Measurements from ENCODE around the gene CENPX.

Gene CENPX

GRCh38 chr17:82055023-82055964 lies 32.6 kb upstream of the CENPX start:
- no peak for DNase-seq

GRCh38 chr17:82054351-82055022 lies 31.8 kb upstream of the CENPX start:
- DNase-seq = no peak

DNA sequence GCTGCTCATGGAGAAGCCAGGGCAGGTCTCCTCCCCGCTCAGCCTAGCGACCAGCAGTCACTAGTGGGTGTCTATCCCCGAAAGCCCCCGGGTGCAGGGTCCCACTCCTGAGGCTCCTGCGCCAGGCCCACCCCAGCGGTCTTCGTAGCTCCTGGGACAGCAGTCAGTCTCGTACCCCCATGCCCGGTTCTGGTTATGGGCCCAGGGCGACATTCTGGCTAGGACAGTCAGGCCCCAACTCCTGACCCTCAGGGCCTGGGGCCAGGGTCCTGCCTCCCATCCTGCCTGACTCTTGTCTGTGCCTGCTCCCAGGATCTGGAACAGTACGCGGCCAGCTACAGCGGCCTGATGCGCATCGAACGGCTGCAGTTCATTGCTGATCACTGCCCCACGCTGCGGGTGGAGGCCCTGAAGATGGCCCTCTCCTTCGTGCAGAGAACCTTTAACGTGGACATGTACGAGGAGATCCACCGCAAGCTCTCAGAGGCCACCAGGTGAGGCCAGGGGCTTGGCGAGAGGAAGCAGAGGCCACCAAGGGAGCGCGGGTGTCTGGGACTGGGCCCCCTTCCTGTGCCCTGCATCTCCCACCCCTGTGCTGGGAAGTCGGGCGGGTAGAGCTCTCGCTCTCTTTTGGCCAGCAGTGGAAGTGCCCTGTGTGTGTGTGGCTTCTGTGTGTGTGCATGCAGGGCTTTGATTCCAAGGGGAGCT lies 31.0 kb upstream of the CENPX start:
- DNase-seq = no peak

GRCh38 chr17:82053130-82053529 lies 30.5 kb upstream of the CENPX start:
- no peak for DNase-seq

DNA sequence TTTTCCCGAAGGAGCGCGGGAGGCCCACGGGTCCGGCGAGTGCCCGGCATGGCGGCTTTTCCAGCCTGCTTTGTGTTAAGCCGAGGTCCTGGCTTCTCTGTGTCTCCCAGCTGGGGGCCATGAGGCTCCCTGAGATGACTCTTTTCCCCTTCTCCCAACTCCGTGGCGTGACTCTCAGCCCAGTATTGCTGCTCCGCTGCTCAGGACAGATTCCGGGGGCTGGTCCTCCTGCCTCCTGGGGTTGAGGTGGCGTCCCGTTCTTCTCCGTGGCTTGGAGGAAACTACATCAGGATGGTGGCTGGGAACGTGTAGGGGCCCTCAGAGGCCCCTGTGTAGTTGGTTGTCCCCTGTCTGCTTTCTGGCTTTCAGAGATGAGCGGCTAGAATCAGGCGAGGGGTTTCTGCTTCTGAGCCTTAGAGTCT lies 30.0 kb upstream of the CENPX start:
- DNase-seq = no peak

GRCh38 chr17:82051776-82052637 lies 29.3 kb upstream of the CENPX start, which contains the start of the genes GPS1 and RFNG:
Gene GPS1 (plus strand): TSS chr17:82051898. CDS start chr17:82051932, 34 bp downstream.
Gene RFNG (minus strand): TSS chr17:82051811. CDS start chr17:82051766, 45 bp downstream.
- peak; percentile 88 for DNase-seq

DNA sequence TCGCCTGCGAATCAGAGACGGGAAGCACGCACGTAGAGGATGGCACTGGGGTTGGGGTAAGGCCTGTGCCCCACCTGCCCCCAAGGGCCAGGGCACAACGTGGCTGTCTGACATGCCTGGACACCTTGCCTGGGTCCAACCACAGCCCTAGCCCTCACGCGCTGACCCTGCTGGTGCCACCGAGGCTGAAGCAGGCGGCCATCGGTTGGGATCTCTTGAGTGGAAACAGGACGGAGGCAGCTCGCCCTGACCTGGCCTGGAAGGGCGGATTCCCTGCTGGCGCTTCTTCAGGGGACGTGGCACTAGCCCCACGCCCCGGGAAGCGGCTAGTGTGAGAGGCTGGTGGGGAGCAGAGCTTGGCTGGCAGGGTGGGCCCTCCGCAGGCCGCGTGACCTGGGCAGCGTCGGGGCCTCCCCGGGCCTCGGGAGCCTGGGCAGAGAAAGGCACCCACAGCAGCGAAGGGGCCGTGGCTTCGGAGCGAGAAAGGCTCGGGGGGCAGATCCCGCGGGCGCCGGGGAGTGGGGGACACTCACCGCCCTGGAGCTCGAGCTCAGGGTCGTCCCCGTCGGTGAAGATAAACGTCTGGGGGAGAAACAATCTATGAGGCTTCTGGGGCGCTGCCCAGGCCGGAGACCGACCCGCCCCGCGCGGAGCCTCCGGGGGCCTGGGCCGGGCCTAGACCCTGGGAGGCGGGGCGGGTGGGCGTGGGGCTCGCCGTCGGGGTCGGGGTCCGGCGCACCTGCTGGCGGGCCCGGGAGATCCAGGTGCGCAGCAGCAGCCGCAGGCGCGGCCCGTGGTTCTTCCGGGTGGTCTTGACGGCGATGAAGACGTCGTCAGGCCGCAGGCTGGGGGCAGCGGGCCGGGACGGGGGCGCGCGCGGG lies 28.3 kb upstream of the CENPX start:
- DNase-seq = no peak

DNA sequence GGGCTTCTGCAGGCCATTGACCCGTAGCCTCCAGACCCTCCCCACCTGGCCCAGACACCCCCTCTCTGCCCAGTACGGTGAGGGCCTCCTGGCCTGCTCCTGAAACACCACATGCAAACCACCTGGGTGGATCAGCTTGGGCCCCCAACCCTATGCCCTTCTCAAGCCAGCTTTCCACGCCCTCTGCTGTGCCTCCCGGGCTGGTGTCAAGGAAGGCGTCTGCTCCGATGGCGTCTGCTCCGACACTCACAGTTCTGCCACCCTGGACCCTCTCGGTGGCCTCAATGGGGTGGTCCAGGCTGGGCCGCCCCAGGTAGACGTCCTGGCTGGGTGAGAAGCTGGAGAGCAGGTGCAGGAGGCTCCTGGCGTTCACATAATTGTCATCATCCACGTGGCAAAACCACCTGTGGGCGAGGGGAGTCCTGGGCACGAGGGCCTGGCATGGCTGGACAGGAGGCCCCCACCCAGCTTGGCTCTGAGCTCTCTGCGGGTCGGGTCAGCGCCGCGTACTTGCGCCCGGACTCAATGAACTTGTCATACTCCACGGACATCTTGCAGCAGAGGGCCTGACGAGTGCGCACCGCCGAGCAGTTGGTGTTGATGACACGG lies 27.6 kb upstream of the CENPX start:
- DNase-seq = no peak

GRCh38 chr17:82049521-82049971 lies 26.9 kb upstream of the CENPX start:
- no peak for DNase-seq

- no peak for DNase-seq
Observed at GRCh38 chr17:82049106-82049505, 26.4 kb upstream of the CENPX start.

GRCh38 chr17:82048571-82048971 lies 25.9 kb upstream of the CENPX start:
- no peak for DNase-seq

DNA sequence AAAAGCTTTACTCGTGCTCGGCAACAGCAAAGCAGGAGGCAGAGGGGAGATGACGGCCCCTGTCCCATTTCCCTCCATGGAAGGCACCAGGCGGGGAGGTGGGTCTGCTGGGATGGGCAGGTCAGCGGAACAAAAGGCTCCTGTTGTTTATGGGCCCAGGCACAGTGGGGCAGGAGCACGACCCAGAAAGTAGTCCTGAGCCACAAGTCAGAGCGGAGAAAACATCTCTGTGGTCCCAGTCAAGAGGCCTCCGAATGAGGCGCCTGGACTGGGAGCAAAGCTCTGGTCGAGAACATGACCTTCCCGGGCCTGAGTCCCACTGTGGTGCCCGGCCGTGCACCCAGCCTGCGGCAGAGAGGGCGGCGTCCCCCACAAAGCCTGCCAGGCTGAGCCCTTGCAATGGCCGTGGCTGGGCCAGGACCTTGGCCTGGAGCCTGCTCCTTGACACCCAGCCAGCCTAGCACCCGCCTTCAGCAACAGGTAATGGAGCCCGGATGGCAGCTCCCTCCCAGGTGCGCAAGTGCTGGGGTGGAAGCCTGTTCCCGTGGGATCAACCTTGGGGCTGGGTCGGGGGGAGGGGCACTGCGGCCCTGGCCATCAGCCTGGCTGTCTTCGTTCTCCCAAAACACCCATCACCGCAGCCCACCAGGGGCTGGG lies 25.4 kb upstream of the CENPX start:
- no peak for DNase-seq

DNA sequence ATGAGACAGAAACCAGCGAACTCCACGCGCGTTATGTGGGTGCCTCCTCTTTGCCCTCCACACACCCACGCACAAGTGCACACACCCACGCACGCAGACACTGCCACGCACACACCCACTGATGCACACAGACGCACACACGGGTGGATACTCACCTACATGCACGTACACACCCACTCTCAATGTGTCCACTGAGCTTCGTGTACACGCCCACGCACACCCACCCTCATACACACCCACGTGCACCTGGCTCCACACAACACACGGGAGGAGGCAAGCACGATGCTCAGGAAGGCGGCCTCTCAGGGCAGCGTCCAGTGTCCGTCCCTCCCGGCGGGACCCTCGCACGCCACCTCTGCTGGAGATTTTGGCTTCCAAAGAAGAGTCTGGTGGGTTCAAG lies 24.7 kb upstream of the CENPX start:
- DNase-seq = no peak

DNA sequence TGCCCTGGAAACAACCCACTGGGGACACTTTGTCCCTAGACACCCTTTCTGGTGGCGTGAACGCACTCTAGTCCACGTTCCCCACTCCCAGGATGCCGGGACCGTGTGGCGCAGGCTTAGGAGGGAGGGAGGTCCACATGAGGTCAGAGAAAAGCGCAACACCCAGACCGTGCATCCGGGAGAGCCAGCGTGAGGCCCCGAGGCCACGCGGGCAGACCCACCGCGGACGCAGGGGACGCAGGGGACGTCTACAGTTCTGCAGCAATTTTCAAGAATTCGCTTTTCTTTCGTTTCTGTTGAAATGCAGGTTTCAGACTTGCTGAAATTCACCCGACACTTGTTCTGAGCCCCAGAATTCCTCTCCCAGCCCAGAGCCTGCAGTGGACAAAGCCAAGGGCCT lies 24.2 kb upstream of the CENPX start:
- no peak for DNase-seq

DNA sequence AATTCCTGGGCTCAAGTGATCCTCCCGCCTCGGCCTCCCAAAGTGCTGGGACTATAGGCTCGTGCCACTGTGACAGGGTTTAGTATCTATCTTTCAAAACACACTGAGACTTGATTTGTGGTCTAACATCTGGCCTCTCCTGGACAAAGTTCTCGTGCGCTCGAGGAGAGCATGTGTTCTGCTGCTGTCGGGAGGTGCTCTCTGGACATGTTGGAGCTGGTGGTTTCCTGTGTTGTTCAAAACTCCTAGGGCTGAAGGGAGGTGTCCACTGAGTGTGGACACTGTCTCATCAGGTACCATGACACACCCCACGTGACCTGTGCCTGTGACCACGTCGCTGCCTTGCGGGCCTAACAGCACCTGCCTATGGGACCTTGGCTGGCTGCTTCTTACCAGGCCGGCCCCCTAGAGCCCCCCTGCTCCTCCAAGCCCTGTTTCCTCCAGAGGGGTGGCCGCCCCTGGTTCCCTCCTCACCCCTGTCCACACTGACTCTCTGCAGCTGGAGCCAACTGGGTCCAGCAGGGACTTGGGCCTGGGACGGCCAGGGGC lies 23.3 kb upstream of the CENPX start:
- DNase-seq = no peak

GRCh38 chr17:82043507-82043906 lies 20.8 kb upstream of the CENPX start:
- DNase-seq = no peak

DNA sequence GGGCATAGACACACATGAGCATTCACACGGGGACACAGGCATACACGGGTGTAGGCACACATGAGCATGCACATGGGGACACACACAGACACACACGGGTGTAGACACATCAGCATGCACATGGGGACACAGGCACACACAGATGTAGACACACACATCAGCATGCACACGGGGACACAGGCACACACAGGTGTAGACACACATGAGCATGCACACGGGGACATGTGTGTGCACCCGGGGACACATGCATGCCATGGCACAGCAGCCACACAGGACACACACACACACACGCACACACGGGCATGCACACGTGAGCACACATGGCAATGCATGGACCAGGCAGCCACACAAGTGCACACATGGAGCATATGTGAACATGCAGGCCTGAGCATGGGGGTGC lies 20.0 kb upstream of the CENPX start:
- no peak for DNase-seq

GRCh38 chr17:82041144-82041814 lies 18.6 kb upstream of the CENPX start:
- DNase-seq = no peak

GRCh38 chr17:82039695-82040299 lies 17.1 kb upstream of the CENPX start:
- DNase-seq = no peak

Data from hematopoietic multipotent progenitor cell treated with erythropoietin and hydrocortisone succinate and interleukin-3 and kit ligand, for 6 days (in vitro differentiated cells).